Measurements from ENCODE around the gene RSAD1. TPM values are rescaled to one million over a fixed set of nuclear protein-coding genes. Genes with fewer than 3 reads are reported as not detected.

The RSAD1 gene
- polyA plus RNA-seq, 1 of the 3 experiments (the other 2 are of a cell fraction) = 44.7 TPM

DNA sequence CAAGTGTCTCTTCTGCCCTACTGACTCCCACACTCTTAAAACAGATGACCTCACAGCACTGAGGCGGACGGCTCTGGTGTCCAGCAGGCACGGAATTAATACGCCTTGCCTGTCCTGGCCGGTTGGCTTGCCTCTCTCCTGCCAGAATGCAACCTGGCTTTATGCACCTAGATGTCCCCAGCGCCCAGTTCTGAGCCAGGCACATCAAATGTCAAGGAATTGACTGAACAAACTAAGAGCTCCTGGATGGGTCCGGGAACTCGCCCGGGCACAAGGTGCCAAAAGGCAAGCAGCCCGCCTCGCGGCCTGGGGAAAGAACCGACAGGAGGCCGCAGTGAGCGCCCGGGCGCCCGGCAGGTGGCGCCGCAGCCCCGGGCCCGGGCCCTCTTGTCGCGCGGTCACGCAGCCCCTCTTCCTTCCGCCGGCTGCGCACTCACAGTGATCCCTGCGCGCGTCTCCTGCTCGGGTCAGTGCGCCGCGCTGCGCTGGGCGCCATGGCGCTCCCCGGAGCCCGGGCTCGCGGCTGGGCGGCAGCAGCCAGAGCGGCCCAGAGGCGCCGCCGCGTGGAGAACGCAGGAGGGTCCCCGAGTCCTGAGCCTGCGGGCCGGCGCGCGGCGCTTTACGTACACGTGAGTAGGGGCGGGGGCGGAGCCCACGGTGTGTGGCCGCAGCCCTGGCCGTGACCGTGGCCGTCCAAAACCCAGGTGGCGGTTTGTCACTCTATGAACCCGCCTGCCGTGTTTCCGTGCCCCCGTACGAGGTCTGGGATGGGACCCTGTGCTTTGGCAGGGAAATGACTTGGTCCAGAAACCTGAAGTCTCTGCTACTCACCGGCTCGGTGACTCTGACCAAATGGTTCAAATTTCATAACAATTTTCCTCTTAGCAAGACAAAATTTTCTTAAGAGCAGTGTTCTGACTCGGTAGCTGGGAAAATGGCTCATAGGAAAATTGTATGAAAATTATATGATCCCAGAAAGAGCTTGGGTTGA is at the start of gene RSAD1 (continued):
- TF ChIP-seq, protein P1, sequence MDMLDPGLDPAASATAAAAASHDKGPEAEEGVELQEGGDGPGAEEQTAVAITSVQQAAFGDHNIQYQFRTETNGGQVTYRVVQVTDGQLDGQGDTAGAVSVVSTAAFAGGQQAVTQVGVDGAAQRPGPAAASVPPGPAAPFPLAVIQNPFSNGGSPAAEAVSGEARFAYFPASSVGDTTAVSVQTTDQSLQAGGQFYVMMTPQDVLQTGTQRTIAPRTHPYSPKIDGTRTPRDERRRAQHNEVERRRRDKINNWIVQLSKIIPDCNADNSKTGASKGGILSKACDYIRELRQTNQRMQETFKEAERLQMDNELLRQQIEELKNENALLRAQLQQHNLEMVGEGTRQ (IDR thresholded peaks at IDR 0.05; ENCODE audit: borderline replicate concordance, low read depth, low read length) = no peak
- peak; percentile 67 for TF ChIP-seq NRF1 (IDR thresholded peaks at IDR 0.05; ENCODE audit: low read depth, low read length)
- TF ChIP-seq, protein P2, sequence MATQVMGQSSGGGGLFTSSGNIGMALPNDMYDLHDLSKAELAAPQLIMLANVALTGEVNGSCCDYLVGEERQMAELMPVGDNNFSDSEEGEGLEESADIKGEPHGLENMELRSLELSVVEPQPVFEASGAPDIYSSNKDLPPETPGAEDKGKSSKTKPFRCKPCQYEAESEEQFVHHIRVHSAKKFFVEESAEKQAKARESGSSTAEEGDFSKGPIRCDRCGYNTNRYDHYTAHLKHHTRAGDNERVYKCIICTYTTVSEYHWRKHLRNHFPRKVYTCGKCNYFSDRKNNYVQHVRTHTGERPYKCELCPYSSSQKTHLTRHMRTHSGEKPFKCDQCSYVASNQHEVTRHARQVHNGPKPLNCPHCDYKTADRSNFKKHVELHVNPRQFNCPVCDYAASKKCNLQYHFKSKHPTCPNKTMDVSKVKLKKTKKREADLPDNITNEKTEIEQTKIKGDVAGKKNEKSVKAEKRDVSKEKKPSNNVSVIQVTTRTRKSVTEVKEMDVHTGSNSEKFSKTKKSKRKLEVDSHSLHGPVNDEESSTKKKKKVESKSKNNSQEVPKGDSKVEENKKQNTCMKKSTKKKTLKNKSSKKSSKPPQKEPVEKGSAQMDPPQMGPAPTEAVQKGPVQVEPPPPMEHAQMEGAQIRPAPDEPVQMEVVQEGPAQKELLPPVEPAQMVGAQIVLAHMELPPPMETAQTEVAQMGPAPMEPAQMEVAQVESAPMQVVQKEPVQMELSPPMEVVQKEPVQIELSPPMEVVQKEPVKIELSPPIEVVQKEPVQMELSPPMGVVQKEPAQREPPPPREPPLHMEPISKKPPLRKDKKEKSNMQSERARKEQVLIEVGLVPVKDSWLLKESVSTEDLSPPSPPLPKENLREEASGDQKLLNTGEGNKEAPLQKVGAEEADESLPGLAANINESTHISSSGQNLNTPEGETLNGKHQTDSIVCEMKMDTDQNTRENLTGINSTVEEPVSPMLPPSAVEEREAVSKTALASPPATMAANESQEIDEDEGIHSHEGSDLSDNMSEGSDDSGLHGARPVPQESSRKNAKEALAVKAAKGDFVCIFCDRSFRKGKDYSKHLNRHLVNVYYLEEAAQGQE (IDR thresholded peaks at IDR 0.05; ENCODE audit: low read depth, low read length) = peak; percentile 69; the same call in 1 of the 2 replicates
- peak; percentile 45; the same call in 1 of the 2 replicates for TF ChIP-seq FOXM1 (IDR thresholded peaks at IDR 0.05; ENCODE audit: low read depth)
- TF ChIP-seq GABPA (IDR thresholded peaks at IDR 0.05; ENCODE audit: low read depth) = peak; percentile 72
- TF ChIP-seq CHD2 (IDR thresholded peaks at IDR 0.05; ENCODE audit: low read length, partially characterized antibody) = peak; percentile 87
- no peak; the same call in 1 of the 2 replicates for TF ChIP-seq JUND (IDR thresholded peaks at IDR 0.05)
- no peak; the same call in 1 of the 2 replicates for TF ChIP-seq FOSL2 (IDR thresholded peaks at IDR 0.05; ENCODE audit: borderline replicate concordance, low read depth)
- no peak for TF ChIP-seq EZH2phosphoT487 (IDR thresholded peaks at IDR 0.05; ENCODE audit: borderline replicate concordance, low read depth)
- TF ChIP-seq RFX5 (IDR thresholded peaks at IDR 0.05; ENCODE audit: low read length) = no peak; the same call in none of the 2 replicates

DNA sequence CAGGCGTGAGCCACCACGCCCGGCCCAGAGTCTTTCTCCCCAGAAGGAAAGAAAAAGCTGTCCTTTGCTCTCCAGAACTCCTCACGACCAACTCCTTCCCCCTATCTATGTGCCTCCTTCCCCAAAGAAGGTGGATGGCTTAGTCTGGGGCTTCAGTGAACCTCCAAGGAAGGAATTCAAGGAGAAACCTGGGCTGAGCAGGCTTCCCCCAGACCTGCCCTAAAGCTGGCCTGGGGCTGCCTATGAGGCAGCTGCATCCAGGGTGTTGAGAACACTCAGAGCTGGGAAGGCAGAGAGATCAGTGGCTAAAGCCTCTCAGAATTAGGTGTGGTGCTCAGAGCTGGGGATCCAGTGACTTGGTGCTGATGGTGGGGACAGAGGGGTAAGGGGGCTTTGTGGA is 48.9 kb upstream of the RSAD1 start:
- TF ChIP-seq CHD2 (IDR thresholded peaks at IDR 0.05; ENCODE audit: low read length, partially characterized antibody) (no peak), GATA2 (CRISPR knock-in tag; IDR thresholded peaks at IDR 0.05) (no peak), TEAD4 (IDR thresholded peaks at IDR 0.05; ENCODE audit: borderline replicate concordance, insufficient read depth) (no peak)
- TF ChIP-seq, protein P3, sequence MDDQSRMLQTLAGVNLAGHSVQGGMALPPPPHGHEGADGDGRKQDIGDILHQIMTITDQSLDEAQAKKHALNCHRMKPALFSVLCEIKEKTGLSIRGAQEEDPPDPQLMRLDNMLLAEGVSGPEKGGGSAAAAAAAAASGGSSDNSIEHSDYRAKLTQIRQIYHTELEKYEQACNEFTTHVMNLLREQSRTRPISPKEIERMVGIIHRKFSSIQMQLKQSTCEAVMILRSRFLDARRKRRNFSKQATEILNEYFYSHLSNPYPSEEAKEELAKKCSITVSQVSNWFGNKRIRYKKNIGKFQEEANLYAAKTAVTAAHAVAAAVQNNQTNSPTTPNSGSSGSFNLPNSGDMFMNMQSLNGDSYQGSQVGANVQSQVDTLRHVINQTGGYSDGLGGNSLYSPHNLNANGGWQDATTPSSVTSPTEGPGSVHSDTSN (IDR thresholded peaks at IDR 0.05) = no peak
- Histone ChIP-seq H4K20me1 (ENCODE audit: insufficient read depth) (no peaks in the 10 kb centered on the region), H2AFZ (ENCODE audit: low read depth) (no peak overlapping the region), H3K27ac (ENCODE audit: low read depth in 2 of 2, low read length in 1 of 2) (no peak overlapping the region), H3K9me2 (no peaks in the 10 kb centered on the region), H3K4me1 (ENCODE audit: control insufficient read depth in 1 of 2, insufficient read depth in 2 of 2, low read depth in 1 of 2, low read length in 1 of 2) (peaks cover 9 to 23% of the 10 kb centered on the region in 2 experiments; a peak in 2 of 4 replicates), H3K79me2 (ENCODE audit: insufficient read depth) (peaks cover 29% of the 10 kb centered on the region), H3K9me3 (no peaks in the 10 kb centered on the region), H3K36me3 (replicated peaks in 1 of 2; ENCODE audit: control insufficient read depth in 1 of 2, insufficient read depth in 2 of 2, low read length in 1 of 2) (no peaks in the 10 kb centered on the region), H3K27me3 (ENCODE audit: insufficient read depth) (no peaks in the 10 kb centered on the region), H3K9ac (no peak overlapping the region), H3F3A (replicated peaks; ENCODE audit: insufficient read depth) (peaks cover 11% of the 10 kb centered on the region), H3K4me2 (no peak overlapping the region), H3K4me3 (ENCODE audit: low read depth in 2 of 2, low read length in 1 of 2) (no peak overlapping the region)
- POLR2A ChIA-PET = no interaction called here
- CTCF ChIA-PET = interaction anchor here (1.2 to 2.2 kb wide), 7 partner anchors 9 to 71 kb away, joined by 3 to 9 read pairs (median 5); no protein-coding TSS in a partner anchor
- no peak for DNase-seq
- WGBS (ENCODE audit: low lambda C conversion rate) = 90% methylated on average over 4 of the region's 4 CpGs

Data from SK-N-SH (cell line).